A549 (cell line): ENCODE measurements around the gene STOX1. TPM values are rescaled to one million over a fixed set of nuclear protein-coding genes. Genes with fewer than 3 reads are reported as not detected.
"Not testable (repeated sequence)": the region's sequence is repeated elsewhere in the genome, so short reads cannot be mapped to it uniquely, and the experiment has no call there.

ENCODE experiments used
- ATAC-seq, 2 experiments: fragments of 200-7000 bp in 1 of 2; fragments of >200 bp in 1 of 2; cut with Nextera tagmentation in 1 of 2; cut with Tn5 transposase in 1 of 2; 3 replicates each; pipeline versions ENCODE4 v1.8.0 to v1.9.1; 2018 to 2020; ENCODE audit warnings: mild to moderate bottlenecking in 1 of 2, moderate library complexity in 1 of 2
- CTCF ChIA-PET: fragments of 300-600 bp; sonication (Branson Sonifier 250); formaldehyde crosslinking; extraction: SDS; loops from one replicate; lab custom pipeline; 2021; ENCODE audit warnings: antibody characterized with exemption, inconsistent platforms; lab: Yijun Ruan, JAX
- POLR2A ChIA-PET: fragments of 350-600 bp; formaldehyde crosslinking; extraction: SDS; loops from one replicate; lab custom pipeline; 2021; ENCODE audit warnings: antibody characterized with exemption, inconsistent platforms; lab: Yijun Ruan, JAX
- DNase-seq, 2 experiments: peaks; one replicate each; pipeline versions ENCODE4 v3.0.0 to v3.0.0-alpha.2; 2011 to 2016; ENCODE audit warnings: low read depth in 1 of 2, low spot score in 1 of 2
- FAIRE-seq: peaks from 2 replicates; lab custom pipeline; 2011; peaks lifted over from hg19 to GRCh38; lab: Jason Lieb, UNC
- H3K27ac ChIP-seq, 2 experiments: fragments of >200 bp; sonication (Bioruptor Twin); formaldehyde crosslinking; 3 replicates each; pipeline ENCODE4 v1.5.1; 2016 to 2017
- H3K4me1 ChIP-seq: fragments of >200 bp; sonication (Bioruptor Twin); formaldehyde crosslinking; 3 replicates; pipeline ENCODE4 v1.6.1; 2016
- H3K4me2 ChIP-seq: fragments of >200 bp; sonication (Bioruptor Twin); formaldehyde crosslinking; 3 replicates; pipeline ENCODE4 v1.6.1; 2016
- H3K4me3 ChIP-seq: fragments of >200 bp; sonication (Bioruptor Twin); formaldehyde crosslinking; 3 replicates; pipeline ENCODE4 v1.5.1; 2016
- H3K9me3 ChIP-seq: fragments of >200 bp; sonication (Bioruptor Twin); formaldehyde crosslinking; 3 replicates; pipeline ENCODE4 v1.6.1; 2016
- BHLHE40 ChIP-seq: IDR thresholded peaks from 2 replicates; pipeline ENCODE4 v1.6.1; 2012; ENCODE audit warnings: low read depth, low read length, inconsistent platforms
- EHF ChIP-seq: fragments of 250-450 bp; sonication (Bioruptor Pico); IDR thresholded peaks from 2 replicates; pipeline ENCODE4 v1.5.0; 2020; ENCODE audit warnings: mild to moderate bottlenecking
- EP300 ChIP-seq, 2 experiments: fragments of >200 bp; sonication (Bioruptor Twin); formaldehyde crosslinking; IDR thresholded peaks; 2 replicates in 1 of 2; 3 replicates in 1 of 2; pipeline ENCODE4 v1.6.1; 2016 to 2017
- HOXB13 ChIP-seq: fragments of 250-450 bp; sonication (Bioruptor Pico); IDR thresholded peaks from 2 replicates; pipeline ENCODE4 v1.5.0; 2020; ENCODE audit warnings: low read depth, mild to moderate bottlenecking, moderate library complexity
- KDM1A ChIP-seq: fragments of 200-600 bp; sonication (generic); IDR thresholded peaks from 2 replicates; pipeline ENCODE4 v1.6.1; 2016; ENCODE audit warnings: low read depth, mild to moderate bottlenecking
- MAFK ChIP-seq: fragments of 450-650 bp; IDR thresholded peaks from 2 replicates; pipeline ENCODE4 v1.6.1; 2014; ENCODE audit not compliant: partially characterized antibody
- SREBF2 ChIP-seq: fragments of 450-650 bp; IDR thresholded peaks from 2 replicates; pipeline ENCODE4 v1.6.1; 2014; ENCODE audit warnings: mild to moderate bottlenecking, moderate library complexity
- TP53 ChIP-seq: fragments of 250-450 bp; sonication (Bioruptor Pico); IDR thresholded peaks from 2 replicates; pipeline ENCODE4 v1.5.0; 2021; ENCODE audit warnings: mild to moderate bottlenecking, moderate library complexity
- ZNF302 ChIP-seq: fragments of 250-450 bp; sonication (Bioruptor Pico); IDR thresholded peaks from 2 replicates; pipeline ENCODE4 v1.9.0; 2021; ENCODE audit warnings: inconsistent platforms, mild to moderate bottlenecking, moderate library complexity
- WGBS: methylation state at CpG from one replicate; pipeline ENCODE4 v1.1.6; 2017; ENCODE audit errors: missing lambda C conversion rate; 5-methylcytosine and 5-hydroxymethylcytosine counted together
- polyA plus RNA-seq, 4 experiments: library from polyadenylated mRNA; depleted of rRNA in 3 of 4; stranded (reverse); fragments of >200 nt; fragmentation: RNase III in 1 of 4; extraction: RNeasy Plus Mini Kit Qiagen cat#74134 plus additional on column Dnase treatment in 1 of 4; gene quantifications; 2 replicates in 3 of 4; 3 replicates in 1 of 4; pipeline ENCODE4 v1.2.3, GENCODE V29; 2011 to 2017
- TF ChIP-seq, protein P1 (sequence below): fragments of 150-350 bp; IDR thresholded peaks from 2 replicates; pipeline ENCODE4 v1.6.1; 2014; ENCODE audit warnings: low read depth, mild to moderate bottlenecking, low read length

STOX1 gene
- polyA plus RNA-seq, 2 of the 4 experiments (the other 2 are of a cell fraction), result 0.94 to 1.6 TPM

- TF ChIP-seq, protein P1, sequence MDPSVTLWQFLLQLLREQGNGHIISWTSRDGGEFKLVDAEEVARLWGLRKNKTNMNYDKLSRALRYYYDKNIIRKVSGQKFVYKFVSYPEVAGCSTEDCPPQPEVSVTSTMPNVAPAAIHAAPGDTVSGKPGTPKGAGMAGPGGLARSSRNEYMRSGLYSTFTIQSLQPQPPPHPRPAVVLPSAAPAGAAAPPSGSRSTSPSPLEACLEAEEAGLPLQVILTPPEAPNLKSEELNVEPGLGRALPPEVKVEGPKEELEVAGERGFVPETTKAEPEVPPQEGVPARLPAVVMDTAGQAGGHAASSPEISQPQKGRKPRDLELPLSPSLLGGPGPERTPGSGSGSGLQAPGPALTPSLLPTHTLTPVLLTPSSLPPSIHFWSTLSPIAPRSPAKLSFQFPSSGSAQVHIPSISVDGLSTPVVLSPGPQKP, result no peak
- TF ChIP-seq HOXB13 (CRISPR knock-in tag), result no peak
Measured at GRCh38 chr10:68813559-68813958, 13.8 kb upstream of the STOX1 start (continued).

DNA sequence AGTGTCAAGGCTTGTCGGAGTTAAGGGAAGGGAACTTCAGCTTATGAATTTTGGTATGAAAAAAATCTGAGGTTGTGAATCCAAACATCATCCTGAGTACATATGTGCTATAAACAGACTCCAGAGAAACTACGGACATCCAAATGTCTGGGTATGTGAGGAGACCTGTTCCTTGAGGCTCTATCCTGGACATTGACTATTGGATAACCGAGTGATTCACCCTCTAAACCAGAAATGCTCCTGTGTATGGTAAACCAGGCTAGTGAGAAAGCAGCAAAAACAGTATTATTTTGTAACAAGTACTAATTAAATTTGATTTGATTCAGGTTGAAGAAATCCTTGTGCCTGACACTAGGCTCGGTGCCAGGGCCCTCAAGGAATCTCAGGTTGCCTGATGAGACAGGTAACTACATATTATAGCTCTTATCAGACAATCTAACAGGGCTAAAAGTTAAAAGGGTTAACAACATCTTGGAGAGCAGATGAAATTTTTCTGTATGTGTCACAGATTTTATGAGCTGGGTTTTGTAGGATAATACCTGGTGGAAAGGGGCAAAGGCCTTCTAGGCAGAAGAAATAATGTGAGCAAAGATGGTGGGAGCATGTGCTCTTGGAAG lies 10.4 kb upstream of the STOX1 start:
- no peak overlapping the region for H3K27ac ChIP-seq
- ChIA-PET CTCF (interaction anchor here (0.6 to 1.8 kb wide), 3 partner anchors 11 to 46 kb away, joined by 3 to 9 read pairs (median 6); partner anchors contain the start of gene STOX1), POLR2A (no interaction called here)
- peaks cover 4% of the 10 kb centered on the region; the same call in 1 of the 3 replicates for H3K4me1 ChIP-seq
- no peak overlapping the region for H3K4me2 ChIP-seq
- ATAC-seq (no peak; a peak in 1 of 6 replicates), DNase-seq (no peak), FAIRE-seq (no peak)
- no peak overlapping the region for H3K4me3 ChIP-seq
- TF ChIP-seq ZNF302 (no peak), SREBF2 (no peak), EHF (CRISPR knock-in tag) (no peak), TP53 (no peak), EP300 (IDR thresholded peaks at IDR 0.05) (no peak), KDM1A (no peak), BHLHE40 (no peak)
- H3K9me3 ChIP-seq, result no peaks in the 10 kb centered on the region
- WGBS, result 53% methylated on average over 4 of the region's 4 CpGs

GRCh38 chr10:68820359-68820758 lies 7.0 kb upstream of the STOX1 start:
- CTCF ChIA-PET, result interaction anchor here (1.2 to 1.6 kb wide), 2 partner anchors 10 to 13 kb away, joined by 5 to 6 read pairs; no protein-coding TSS in a partner anchor
- FAIRE-seq, result not testable (repeated sequence)
- WGBS, result 100% methylated on average over 1 of the region's 1 CpG

GRCh38 chr10:68822626-68823025 lies 4.7 kb upstream of the STOX1 start:
- CTCF ChIA-PET, result interaction anchor here (0.5 to 0.6 kb wide), 2 partner anchors 100 to 205 kb away, joined by 3 read pairs; no protein-coding TSS in a partner anchor
- POLR2A ChIA-PET, DNase-seq, H3K4me2 ChIP-seq, H3K4me3 ChIP-seq, ATAC-seq, FAIRE-seq, H3K27ac ChIP-seq, H3K4me1 ChIP-seq, H3K9me3 ChIP-seq: not testable (repeated sequence)
- WGBS, result 97% methylated on average over 2 of the region's 2 CpGs
- peak; percentile 83 for TF ChIP-seq MAFK

More at GRCh38 chr10:68820359-68820758, 7.0 kb upstream of the STOX1 start:
- DNase-seq, H3K27ac ChIP-seq, H3K4me3 ChIP-seq, H3K4me2 ChIP-seq, H3K9me3 ChIP-seq, ATAC-seq, H3K4me1 ChIP-seq, POLR2A ChIA-PET: not testable (repeated sequence)

DNA sequence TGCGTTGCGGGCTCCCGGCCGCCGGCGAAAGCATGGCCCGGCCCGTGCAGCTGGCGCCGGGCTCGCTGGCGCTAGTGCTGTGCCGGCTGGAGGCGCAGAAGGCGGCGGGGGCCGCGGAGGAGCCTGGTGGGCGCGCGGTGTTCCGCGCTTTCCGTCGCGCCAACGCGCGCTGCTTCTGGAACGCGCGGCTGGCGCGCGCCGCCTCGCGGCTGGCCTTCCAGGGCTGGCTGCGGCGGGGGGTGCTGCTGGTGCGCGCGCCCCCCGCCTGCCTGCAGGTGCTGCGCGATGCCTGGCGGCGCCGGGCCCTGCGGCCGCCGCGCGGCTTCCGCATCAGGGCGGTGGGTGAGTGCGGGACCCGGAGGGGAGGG lies 245 bp downstream of the STOX1 start:
- ATAC-seq, result peak in 1 of 2 experiments; percentile 55; a peak in 5 of 6 replicates

GRCh38 chr10:68828083-68828601 lies 811 bp downstream of the STOX1 start:
- H3K27ac ChIP-seq, result peak overlapping the region; percentile 8 to 75; a peak in 4 of 6 replicates
- not testable (repeated sequence) for H3K9me3 ChIP-seq, H3K4me1 ChIP-seq, FAIRE-seq
- 21% methylated on average over 7 of the region's 59 CpGs for WGBS
- ATAC-seq, result peak; percentile 56 to 58
- peak overlapping the region; percentile 53 for H3K4me2 ChIP-seq
- DNase-seq, result peak in 1 of 2 experiments; percentile 28
- POLR2A ChIA-PET, result interaction anchor here (1.8 kb wide), 1 partner anchor 72 kb away, joined by 6 read pairs; the partner anchor contains the start of gene DDX50
- CTCF ChIA-PET, result interaction anchor here (0.9 to 2.5 kb wide), 5 partner anchors 9 to 35 kb away, joined by 3 to 9 read pairs (median 4); no protein-coding TSS in a partner anchor
- peak overlapping the region; percentile 39 for H3K4me3 ChIP-seq

More for the DNA sequence above, 245 bp downstream of the STOX1 start:
- ChIA-PET CTCF (interaction anchor here (0.7 to 2.5 kb wide), 16 partner anchors 9 to 82 kb away, joined by 3 to 9 read pairs (median 4); no protein-coding TSS in a partner anchor), POLR2A (interaction anchor here (0.6 to 1.8 kb wide), 9 partner anchors 12 to 944 kb away, joined by 3 to 6 read pairs (median 4); partner anchors contain the start of genes DDX50 and SIRT1)
- H3K4me2 ChIP-seq, result peak overlapping the region; percentile 83
- FAIRE-seq, DNase-seq, H3K9me3 ChIP-seq, H3K4me1 ChIP-seq: not testable (repeated sequence)
- H3K27ac ChIP-seq, result peak overlapping the region; percentile 81 to 84
- H3K4me3 ChIP-seq, result peak overlapping the region; percentile 68
- WGBS, result no CpG with 5 or more reads among the region's 58 CpGs
